Endodermal cell (in vitro differentiated cells): Measurements from ENCODE around the gene SLC35F1. TPM values are rescaled to one million over a fixed set of nuclear protein-coding genes. Genes with fewer than 3 reads are reported as not detected.
A peak's percentile ranks its signal among the peaks of the same experiment; 100 is the strongest.

Experiments
- DNase-seq: peaks from one replicate; pipeline ENCODE4 v3.0.0-alpha.2; 2017
- H3K27ac ChIP-seq: 2 replicates; pipeline ENCODE4 v1.5.1; 2013; ENCODE audit warnings: mild to moderate bottlenecking, low read depth, low read length, moderate library complexity
- H3K27me3 ChIP-seq: 2 replicates; pipeline ENCODE4 v1.6.1; 2013; ENCODE audit warnings: mild to moderate bottlenecking, low read length, moderate library complexity; ENCODE audit not compliant: insufficient read depth, control insufficient read depth, poor library complexity, severe bottlenecking
- H3K36me3 ChIP-seq: 2 replicates; pipeline ENCODE4 v1.7.0; 2013; ENCODE audit warnings: mild to moderate bottlenecking, low read length, moderate library complexity; ENCODE audit not compliant: control insufficient read depth, insufficient read depth
- H3K4me1 ChIP-seq: one replicate; pipeline ENCODE4 v1.7.0; 2013; ENCODE audit warnings: low read length; ENCODE audit not compliant: control insufficient read depth, insufficient read depth
- H3K4me3 ChIP-seq: 2 replicates; pipeline ENCODE4 v1.5.1; 2013; ENCODE audit warnings: mild to moderate bottlenecking, low read length, moderate library complexity
- H3K9ac ChIP-seq: 2 replicates; pipeline ENCODE4 v1.6.1; 2013; ENCODE audit warnings: mild to moderate bottlenecking, low read length, moderate library complexity; ENCODE audit not compliant: poor library complexity, severe bottlenecking; ENCODE audit errors: extremely low read depth
- H3K9me3 ChIP-seq: 2 replicates; pipeline ENCODE4 v1.6.1; 2013; ENCODE audit warnings: mild to moderate bottlenecking, low read length, moderate library complexity; ENCODE audit not compliant: control insufficient read depth
- H3K27ac Mint-ChIP-seq: 2 replicates; pipeline ENCODE4 v1.8.0; 2020; ENCODE audit warnings: mixed read lengths
- H3K27me3 Mint-ChIP-seq: 2 replicates; pipeline ENCODE4 v1.8.0; 2021; ENCODE audit warnings: mild to moderate bottlenecking, mixed read lengths; ENCODE audit not compliant: insufficient read depth
- H3K36me3 Mint-ChIP-seq: 2 replicates; pipeline ENCODE4 v1.8.0; 2020; ENCODE audit warnings: low read depth, mixed read lengths
- H3K4me1 Mint-ChIP-seq: 2 replicates; pipeline ENCODE4 v1.8.0; 2020; ENCODE audit warnings: mixed read lengths
- H3K4me3 Mint-ChIP-seq: 2 replicates; pipeline ENCODE4 v1.8.0; 2020; ENCODE audit warnings: mild to moderate bottlenecking, moderate library complexity, mixed read lengths
- H3K9me3 Mint-ChIP-seq: 2 replicates; pipeline ENCODE4 v1.8.0; 2020; ENCODE audit warnings: mild to moderate bottlenecking, mixed read lengths
- CTCF ChIP-seq: fragments of 200-600 bp; sonication (generic); conservative IDR thresholded peaks from 2 replicates; pipeline ENCODE4 v1.5.0; 2021; ENCODE audit warnings: antibody characterized with exemption, mild to moderate bottlenecking
- WGBS, 2 experiments: methylation state at CpG; one replicate each; pipeline versions ENCODE4 v1.1.5 to v1.1.7; 2013; ENCODE audit warnings: missing lambda C conversion rate in 2 of 2, mixed read lengths in 1 of 2; ENCODE audit not compliant: insufficient coverage in 1 of 2, insufficient read length in 1 of 2; 5-methylcytosine and 5-hydroxymethylcytosine counted together
- total RNA-seq, 2 donors: library from RNA; stranded (reverse); fragmentation: NEBNext Ultra II Directional in 1 of 2; extraction: Animal tissue kit (Norgen Biotek cat#: 25700) in 1 of 2; gene quantifications; 2 replicates in 1 of 2; 3 replicates in 1 of 2; pipeline ENCODE4 v1.2.1, GENCODE V29; 2021

SLC35F1 gene
- total RNA-seq, 2 donors from 2014 or later = 6.7 to 12.8 TPM

- Histone ChIP-seq H3K9me3 (peaks cover 11% of the 10 kb centered on the region), H3K4me1 (peaks cover 2% of the 10 kb centered on the region), H3K36me3 (no peaks in the 10 kb centered on the region), H3K9ac (no peak overlapping the region), H3K27ac (peak overlapping the region; percentile 50), H3K4me3 (no peak overlapping the region), H3K27me3 (no peaks in the 10 kb centered on the region)
- TF ChIP-seq CTCF = no peak
- no peak for DNase-seq
- no peak overlapping the region for H3K27ac Mint-ChIP-seq
- no peaks in the 10 kb centered on the region for H3K27me3 Mint-ChIP-seq
- peaks cover 2% of the 10 kb centered on the region for H3K36me3 Mint-ChIP-seq
- 92 to 100% methylated on average over 1 to 4 of the region's 4 CpGs for WGBS, 2 experiments
- peaks cover 7% of the 10 kb centered on the region for H3K4me1 Mint-ChIP-seq
- no peak overlapping the region for H3K4me3 Mint-ChIP-seq
- peaks cover 12% of the 10 kb centered on the region for H3K9me3 Mint-ChIP-seq
These were observed 26.4 kb downstream of the SLC35F1 start for GRCh38 chr6:117933471-117933870.

- peak; percentile 77 for DNase-seq
- Mint-ChIP-seq H3K9me3 (no peaks in the 10 kb centered on the region), H3K4me3 (no peak overlapping the region), H3K36me3 (no peaks in the 10 kb centered on the region), H3K27me3 (no peaks in the 10 kb centered on the region), H3K27ac (no peak overlapping the region), H3K4me1 (peaks cover 9% of the 10 kb centered on the region)
- no peak for TF ChIP-seq CTCF
- Histone ChIP-seq H3K27me3 (no peaks in the 10 kb centered on the region), H3K27ac (peak overlapping the region; percentile 33), H3K9me3 (no peaks in the 10 kb centered on the region), H3K9ac (no peak overlapping the region), H3K36me3 (no peaks in the 10 kb centered on the region), H3K4me1 (peaks cover 3% of the 10 kb centered on the region), H3K4me3 (no peak overlapping the region)
- WGBS, 2 experiments = 81 to 100% methylated on average over 1 to 5 of the region's 5 CpGs
These were observed 31.4 kb downstream of the SLC35F1 start for GRCh38 chr6:117938311-117938995.

DNA sequence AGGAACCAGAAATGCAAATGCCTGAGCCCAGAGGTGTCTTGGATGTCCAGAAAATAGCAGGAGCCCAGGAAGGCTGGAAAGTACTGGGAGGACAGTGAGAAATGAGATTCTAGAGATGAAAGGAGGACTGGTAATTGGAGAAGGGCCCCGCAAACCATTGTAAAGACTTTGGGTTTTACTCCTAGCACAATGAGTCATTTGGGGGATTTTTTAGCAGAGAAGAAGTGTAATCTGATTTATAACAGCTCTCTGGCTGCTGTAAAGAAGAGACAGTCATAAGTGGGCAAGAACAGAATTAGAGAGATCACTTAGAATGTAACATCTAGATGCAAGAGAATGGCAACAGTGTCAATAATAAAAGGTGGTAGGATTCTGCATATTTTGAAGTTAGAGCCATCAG lies 40.2 kb downstream of the SLC35F1 start:
- no peak for DNase-seq
- H3K27me3 ChIP-seq = no peaks in the 10 kb centered on the region
- no peaks in the 10 kb centered on the region for H3K9me3 Mint-ChIP-seq
- H3K27me3 Mint-ChIP-seq = no peaks in the 10 kb centered on the region
- H3K27ac Mint-ChIP-seq = no peak overlapping the region
- H3K4me3 Mint-ChIP-seq = no peak overlapping the region
- no peaks in the 10 kb centered on the region for H3K9me3 ChIP-seq
- H3K27ac ChIP-seq = no peak overlapping the region
- H3K9ac ChIP-seq = no peak overlapping the region
- no peak overlapping the region for H3K4me3 ChIP-seq
- no peaks in the 10 kb centered on the region for H3K36me3 Mint-ChIP-seq
- no peaks in the 10 kb centered on the region for H3K36me3 ChIP-seq
- H3K4me1 ChIP-seq = no peaks in the 10 kb centered on the region
- no peak for TF ChIP-seq CTCF
- peaks cover 4% of the 10 kb centered on the region for H3K4me1 Mint-ChIP-seq
- 78 to 81% methylated on average over 1 of the region's 1 CpG for WGBS, 2 experiments
